Osteocyte (in vitro differentiated cells): ENCODE measurements around the gene CST9L. TPM values are rescaled to one million over a fixed set of nuclear protein-coding genes. Genes with fewer than 3 reads are reported as not detected.

ENCODE experiments used
- DNase-seq: peaks from one replicate; pipeline ENCODE4 v3.0.0; 2021; ENCODE audit warnings: mixed read lengths; ENCODE audit not compliant: unreplicated experiment; ENCODE audit errors: extremely low spot score
- H3K27ac Mint-ChIP-seq: one replicate; pipeline ENCODE4 v1.8.0; 2021; ENCODE audit warnings: mild to moderate bottlenecking, mixed read lengths; ENCODE audit not compliant: unreplicated experiment
- H3K27me3 Mint-ChIP-seq: one replicate; pipeline ENCODE4 v1.8.0; 2021; ENCODE audit warnings: mixed read lengths; ENCODE audit not compliant: unreplicated experiment
- H3K36me3 Mint-ChIP-seq: one replicate; pipeline ENCODE4 v1.8.0; 2021; ENCODE audit warnings: mixed read lengths; ENCODE audit not compliant: unreplicated experiment
- H3K4me1 Mint-ChIP-seq: one replicate; pipeline ENCODE4 v1.8.0; 2021; ENCODE audit warnings: mixed read lengths; ENCODE audit not compliant: unreplicated experiment
- H3K4me3 Mint-ChIP-seq: one replicate; pipeline ENCODE4 v1.8.0; 2021; ENCODE audit warnings: mild to moderate bottlenecking, moderate library complexity, mixed read lengths; ENCODE audit not compliant: unreplicated experiment
- H3K9me3 Mint-ChIP-seq: one replicate; pipeline ENCODE4 v1.8.0; 2021; ENCODE audit warnings: mixed read lengths; ENCODE audit not compliant: unreplicated experiment
- total RNA-seq: library from RNA; stranded (reverse); gene quantifications from 2 replicates; pipeline ENCODE4 v1.2.1, GENCODE V29; 2021
- TF ChIP-seq, protein P1 (sequence below): fragments of 200-600 bp; sonication (generic); IDR thresholded peaks from 2 replicates; pipeline ENCODE4 v1.5.0; 2021; ENCODE audit warnings: antibody characterized with exemption, mild to moderate bottlenecking, moderate library complexity

The CST9L gene
- total RNA-seq, 1 donor from 2014 or later: not detected

DNA sequence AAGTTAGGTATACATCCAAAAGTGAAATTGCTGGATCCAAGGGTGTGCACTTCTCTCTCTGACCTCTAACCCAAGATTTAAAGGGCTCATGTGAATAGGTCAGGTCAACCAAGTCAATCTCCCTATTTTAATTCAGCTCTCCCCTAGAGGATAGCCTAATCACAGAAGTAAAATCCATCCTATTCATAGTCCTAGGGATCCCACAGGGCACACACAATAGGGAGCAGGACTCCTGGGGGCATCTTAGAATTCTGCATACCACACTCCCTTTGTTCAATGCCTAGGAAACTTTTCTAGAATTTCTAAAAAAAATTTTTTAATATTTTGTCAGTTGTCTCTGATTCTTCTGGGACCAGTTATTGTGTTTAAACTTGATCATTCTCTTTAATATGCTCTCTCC, 35.1 kb downstream of the CST9L start:
- TF ChIP-seq, protein P1, sequence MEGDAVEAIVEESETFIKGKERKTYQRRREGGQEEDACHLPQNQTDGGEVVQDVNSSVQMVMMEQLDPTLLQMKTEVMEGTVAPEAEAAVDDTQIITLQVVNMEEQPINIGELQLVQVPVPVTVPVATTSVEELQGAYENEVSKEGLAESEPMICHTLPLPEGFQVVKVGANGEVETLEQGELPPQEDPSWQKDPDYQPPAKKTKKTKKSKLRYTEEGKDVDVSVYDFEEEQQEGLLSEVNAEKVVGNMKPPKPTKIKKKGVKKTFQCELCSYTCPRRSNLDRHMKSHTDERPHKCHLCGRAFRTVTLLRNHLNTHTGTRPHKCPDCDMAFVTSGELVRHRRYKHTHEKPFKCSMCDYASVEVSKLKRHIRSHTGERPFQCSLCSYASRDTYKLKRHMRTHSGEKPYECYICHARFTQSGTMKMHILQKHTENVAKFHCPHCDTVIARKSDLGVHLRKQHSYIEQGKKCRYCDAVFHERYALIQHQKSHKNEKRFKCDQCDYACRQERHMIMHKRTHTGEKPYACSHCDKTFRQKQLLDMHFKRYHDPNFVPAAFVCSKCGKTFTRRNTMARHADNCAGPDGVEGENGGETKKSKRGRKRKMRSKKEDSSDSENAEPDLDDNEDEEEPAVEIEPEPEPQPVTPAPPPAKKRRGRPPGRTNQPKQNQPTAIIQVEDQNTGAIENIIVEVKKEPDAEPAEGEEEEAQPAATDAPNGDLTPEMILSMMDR: no peak
- Mint-ChIP-seq H3K4me1 (no peaks in the 10 kb centered on the region), H3K9me3 (peaks cover 12% of the 10 kb centered on the region), H3K36me3 (no peaks in the 10 kb centered on the region), H3K27me3 (peaks cover 18% of the 10 kb centered on the region), H3K27ac (no peak overlapping the region), H3K4me3 (no peak overlapping the region)
- DNase-seq: no peak

DNA sequence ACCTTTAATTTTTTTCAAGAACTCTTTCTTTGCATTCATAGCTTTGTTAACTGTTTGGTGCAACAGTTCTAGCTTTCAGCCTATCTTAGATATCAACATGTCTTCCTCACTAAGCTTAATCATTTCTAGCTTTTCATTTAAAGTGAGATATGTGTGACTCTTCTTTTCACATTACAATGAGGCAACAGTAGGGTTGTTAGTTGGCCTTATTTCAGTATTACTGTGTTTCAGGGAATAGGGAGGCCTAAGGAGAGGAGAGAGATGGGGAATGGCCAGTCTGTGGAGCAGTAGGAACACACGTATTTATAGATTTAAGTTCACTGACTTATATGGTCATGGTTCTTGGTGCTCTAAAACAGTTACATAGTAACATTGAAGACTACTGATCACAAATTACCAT, 35.8 kb downstream of the CST9L start:
- Mint-ChIP-seq H3K4me3 (no peak overlapping the region), H3K4me1 (no peaks in the 10 kb centered on the region), H3K27ac (no peak overlapping the region), H3K9me3 (peaks cover 15% of the 10 kb centered on the region), H3K27me3 (peaks cover 17% of the 10 kb centered on the region), H3K36me3 (no peaks in the 10 kb centered on the region)
- TF ChIP-seq, protein P1: no peak
- no peak for DNase-seq

DNA sequence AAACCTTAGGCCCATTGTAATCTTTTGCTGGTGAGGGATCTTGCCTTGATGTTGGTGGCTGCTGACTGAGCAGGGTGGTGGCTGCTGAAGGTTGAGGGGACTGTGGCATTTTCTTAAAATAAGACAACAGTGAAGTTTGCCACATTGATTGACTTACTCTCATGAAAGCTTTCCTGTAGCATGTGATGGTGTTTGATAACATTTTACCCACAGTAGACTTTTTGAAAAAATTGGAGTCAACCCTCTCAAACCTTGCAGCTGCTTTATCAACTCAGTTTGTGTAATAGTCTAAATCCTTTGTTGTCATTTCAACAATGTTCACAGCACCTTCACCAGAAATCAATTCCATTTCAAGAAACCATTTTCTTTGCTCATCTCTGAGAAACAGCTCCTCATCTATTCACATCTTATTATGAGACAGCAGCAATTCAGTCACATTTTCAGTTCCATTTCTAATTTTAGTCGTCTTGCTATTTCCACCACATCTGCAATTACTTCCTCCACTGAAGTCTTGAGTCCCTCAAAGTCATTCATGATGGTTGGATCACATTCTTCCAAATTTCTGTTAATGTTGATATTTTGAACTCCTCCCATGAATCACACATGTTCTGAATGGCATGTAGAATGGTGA, 37.2 kb downstream of the CST9L start:
- Mint-ChIP-seq H3K36me3 (no peaks in the 10 kb centered on the region), H3K27ac (no peak overlapping the region), H3K9me3 (peaks cover 15% of the 10 kb centered on the region), H3K27me3 (peaks cover 14% of the 10 kb centered on the region), H3K4me3 (no peak overlapping the region), H3K4me1 (no peaks in the 10 kb centered on the region)
- no peak for DNase-seq
- TF ChIP-seq, protein P1: no peak

DNA sequence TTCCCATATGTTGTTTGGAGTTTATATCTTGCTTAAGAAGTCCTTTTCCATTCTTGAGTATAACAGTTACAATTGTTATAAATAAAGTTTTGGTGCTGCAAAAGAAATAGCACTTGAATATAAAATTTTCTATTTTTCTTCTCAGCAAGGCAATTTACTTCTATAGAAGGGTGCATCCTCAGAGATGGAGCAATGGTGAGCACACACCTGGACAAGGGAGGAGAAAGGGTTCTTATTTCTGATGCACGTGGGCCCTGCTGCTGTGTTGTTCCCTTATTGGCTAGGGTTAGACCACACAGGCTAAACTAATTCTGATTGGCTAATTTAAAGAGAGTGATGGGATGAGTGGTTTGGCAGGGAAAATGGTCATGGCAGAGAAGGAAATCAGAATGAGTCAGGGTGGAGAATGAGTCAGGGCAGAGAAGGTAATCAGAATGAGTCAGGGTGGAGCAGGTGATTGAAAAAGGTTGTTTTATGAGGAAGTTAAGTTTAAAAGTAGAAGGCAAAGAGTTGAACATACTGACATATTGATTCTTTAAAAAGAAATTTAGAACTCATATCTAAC, 39.3 kb downstream of the CST9L start:
- H3K9me3 Mint-ChIP-seq: peaks cover 15% of the 10 kb centered on the region
- H3K27me3 Mint-ChIP-seq: peaks cover 19% of the 10 kb centered on the region
- TF ChIP-seq, protein P1: no peak
- H3K4me1 Mint-ChIP-seq: no peaks in the 10 kb centered on the region
- no peak overlapping the region for H3K4me3 Mint-ChIP-seq
- no peak for DNase-seq
- H3K27ac Mint-ChIP-seq: no peak overlapping the region
- no peaks in the 10 kb centered on the region for H3K36me3 Mint-ChIP-seq

DNA sequence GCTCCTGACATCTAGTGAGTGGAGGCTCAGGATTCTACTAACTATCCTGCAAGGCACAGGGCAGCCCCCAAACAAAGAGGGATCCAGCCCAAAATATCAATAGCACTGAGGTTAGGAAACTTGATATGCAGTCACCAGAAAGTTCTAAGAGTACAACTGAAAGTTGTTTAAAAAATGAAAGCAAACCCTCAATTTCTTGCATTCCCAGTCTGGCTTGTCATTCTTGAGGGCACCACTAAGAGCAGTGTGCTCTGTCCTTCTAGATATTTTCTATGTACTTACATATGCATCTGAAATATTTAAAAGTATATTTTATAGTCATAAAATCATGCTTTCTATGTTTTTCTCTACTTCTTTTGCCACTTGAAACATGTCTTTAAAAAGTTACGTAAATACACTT, 41.4 kb downstream of the CST9L start:
- Mint-ChIP-seq H3K4me3 (no peak overlapping the region), H3K27ac (no peak overlapping the region), H3K4me1 (no peaks in the 10 kb centered on the region), H3K9me3 (peaks cover 15% of the 10 kb centered on the region), H3K27me3 (peaks cover 18% of the 10 kb centered on the region), H3K36me3 (no peaks in the 10 kb centered on the region)
- no peak for DNase-seq
- TF ChIP-seq, protein P1: no peak
